Fibroblast of skin of abdomen (primary cell): ENCODE results near the gene B9D1.

Experiments used
- DNase-seq: peaks from one replicate; pipeline ENCODE4 v3.0.0-alpha.2; 2013

Gene B9D1

DNA sequence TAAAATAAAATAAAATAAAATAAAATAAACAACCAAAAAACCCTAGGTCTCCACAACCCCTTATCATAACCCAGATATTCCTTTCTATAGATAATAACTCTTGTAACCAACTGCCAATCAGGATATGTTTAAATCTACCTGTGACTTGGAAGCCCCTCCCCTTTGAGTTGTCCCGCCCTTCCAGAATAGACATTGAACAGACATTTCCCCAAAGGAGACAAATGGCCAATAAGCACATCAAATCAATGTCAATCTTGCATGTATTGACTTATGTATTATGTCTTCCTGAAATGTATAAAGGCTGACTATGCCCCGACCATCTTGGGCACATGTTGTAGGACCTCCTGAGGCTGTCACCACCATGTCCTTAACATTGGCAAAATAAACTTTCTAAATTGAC lies 14.3 kb upstream of the B9D1 start:
- DNase-seq = no peak

DNA sequence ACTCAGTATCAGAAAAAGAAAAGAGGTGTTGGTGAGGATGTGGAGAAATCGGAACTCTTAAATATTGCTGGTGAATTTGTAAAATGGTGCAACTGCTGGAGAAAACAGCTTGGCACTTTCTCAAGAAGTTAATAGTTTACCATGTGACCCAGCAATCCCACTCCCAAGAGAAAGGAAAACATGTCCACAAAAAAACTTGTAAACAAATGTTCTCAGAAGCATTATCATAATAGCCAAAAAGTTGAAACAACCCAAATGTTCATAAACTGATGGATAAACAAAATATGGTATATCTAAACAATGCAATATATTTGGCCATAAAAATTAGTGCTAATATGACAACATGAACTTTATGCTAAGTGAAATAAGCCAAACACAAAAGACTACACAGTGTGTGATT lies 13.2 kb upstream of the B9D1 start:
- no peak for DNase-seq

DNA sequence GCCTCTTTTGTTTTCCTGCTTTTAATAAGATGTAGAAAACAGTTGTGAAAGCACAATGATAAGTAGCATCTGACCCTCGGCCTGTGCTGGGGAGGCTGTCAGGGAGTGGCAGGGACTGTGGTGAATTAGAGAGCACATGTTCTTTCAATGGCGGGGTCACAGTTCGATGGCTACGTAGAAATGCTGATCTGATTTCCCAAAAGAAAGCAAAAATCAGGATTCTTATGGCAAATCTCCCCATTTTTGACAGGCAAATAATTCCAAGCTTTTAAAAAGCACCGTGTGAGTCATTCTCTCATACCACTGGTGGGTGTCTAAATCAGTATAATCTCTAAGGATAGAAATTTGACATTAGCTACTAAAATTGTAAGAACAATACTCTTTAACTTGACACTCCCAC lies 11.6 kb upstream of the B9D1 start:
- DNase-seq = no peak

DNA sequence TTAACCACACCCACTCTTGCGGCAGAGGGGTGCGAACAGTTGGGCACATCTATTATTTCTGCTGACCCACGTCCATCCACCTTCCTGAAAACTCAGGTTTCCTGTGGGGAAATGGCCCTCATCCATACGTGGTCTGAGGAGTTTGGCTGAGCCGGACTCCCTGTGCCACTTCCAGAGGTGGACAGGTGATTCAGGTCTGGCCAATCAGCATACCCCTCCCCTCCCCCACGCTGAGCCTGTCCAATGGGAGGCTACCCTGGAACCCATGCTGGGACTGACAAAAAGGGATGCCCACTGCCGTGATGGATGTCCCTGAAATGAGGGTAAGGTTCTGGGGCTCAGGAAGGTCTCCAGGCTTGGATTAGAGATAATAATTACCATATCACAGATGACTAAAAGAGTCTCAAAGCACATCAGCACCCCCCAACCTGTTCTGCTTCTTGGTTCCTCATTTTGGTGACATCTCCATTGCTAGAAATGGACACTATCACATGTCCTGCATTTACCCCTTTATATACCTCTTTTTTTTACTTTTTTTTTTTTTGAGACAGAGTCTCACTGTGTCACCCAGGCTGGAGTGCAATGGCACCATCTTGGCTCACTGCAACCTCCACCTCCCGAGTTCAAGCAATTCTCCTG lies 10.5 kb upstream of the B9D1 start:
- no peak for DNase-seq

DNA sequence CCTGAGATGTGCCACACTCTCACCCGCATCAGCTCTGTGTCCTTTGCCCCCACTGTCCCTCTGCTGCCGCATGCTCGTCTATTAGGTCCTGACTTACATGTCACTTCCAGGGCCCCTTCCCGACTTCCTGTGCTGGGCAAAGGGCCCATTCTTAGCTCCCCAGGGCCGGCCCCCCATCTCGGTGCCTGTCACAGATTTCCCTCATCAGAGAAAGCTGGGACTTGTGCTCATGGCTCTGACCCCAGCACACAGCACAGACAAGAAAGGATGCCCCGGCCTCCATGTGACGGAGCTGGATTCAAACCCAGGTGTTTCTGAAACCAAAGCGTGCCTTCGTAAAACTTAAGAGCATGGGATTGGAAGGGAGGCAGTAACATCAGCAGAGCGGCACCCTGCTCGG lies 9.9 kb upstream of the B9D1 start:
- no peak for DNase-seq

DNA sequence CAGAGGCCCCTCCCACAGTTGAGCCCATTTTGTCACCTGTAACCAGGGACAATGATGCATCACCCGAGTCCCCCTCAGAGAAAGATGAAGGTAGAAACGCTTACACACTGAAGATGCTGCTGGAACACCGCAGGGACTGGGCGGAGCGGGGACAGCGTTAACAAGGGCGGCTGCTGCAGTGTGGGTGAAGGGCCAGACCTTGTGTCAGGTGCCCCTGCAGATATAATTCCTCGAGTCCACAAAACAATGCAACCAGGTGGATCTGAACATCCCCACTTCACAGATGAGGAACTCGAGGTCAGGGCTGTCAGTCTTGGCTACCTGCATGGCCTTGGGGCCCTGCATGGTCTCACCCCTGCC lies 9.5 kb upstream of the B9D1 start:
- DNase-seq = no peak

DNA sequence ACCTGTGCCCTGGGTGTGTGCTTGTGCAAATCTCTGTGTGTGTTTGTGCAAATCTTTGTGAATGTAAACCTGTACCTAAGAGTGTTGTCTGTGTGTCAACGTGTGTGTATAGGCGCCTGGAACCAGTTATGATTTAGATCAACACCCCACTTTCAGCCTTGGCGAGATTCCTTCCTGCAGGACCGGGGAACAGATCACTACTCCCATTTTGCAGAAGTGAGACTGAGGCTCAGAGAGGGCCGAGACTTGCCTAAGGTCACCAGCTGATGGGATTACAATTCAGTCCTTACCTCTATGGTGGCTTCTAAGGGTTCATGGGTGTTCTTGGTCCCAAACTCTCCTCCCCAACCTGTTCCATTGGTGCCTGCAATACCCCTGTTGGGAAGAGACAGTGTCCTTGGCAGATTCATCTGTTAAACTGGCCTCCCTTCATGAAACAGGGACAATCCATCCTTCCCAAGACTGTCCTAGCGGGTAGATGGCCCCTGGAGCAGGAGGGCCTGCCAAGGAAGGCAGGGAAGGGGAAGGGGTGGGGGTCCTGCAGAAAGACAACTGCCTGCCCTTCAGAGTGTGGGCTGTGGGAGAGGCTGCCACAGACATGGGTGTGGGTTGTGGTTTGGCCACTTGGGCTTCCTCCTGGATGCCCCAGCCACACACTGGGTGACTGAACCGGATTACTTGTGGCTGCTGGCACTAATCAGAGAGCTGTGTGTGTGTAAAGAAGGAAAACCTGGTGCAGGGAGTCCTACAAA lies 8.9 kb upstream of the B9D1 start:
- DNase-seq = no peak

DNA sequence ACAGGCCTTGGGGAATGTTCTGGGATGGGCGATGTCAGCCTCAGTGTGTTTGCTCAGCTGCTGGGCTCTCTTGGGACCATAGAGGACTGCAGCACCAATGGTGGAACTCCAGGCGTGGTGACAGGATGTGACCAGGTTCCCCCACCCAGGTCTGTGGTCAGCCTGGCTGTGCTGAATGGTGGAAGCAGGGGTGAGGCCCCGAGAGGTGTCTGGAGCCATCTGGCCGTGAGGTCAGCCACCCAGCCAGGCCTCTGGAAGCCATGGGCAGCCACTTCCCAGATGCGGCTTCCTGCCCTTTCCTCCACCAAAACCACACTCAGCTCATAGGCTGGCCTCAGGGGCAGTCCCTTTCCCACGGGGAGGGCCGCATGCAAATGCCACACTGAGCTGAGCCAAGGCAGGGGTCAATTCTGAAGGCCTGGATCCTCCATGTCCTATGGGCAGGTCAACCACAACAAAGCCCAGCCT lies 8.0 kb upstream of the B9D1 start:
- DNase-seq = no peak

DNA sequence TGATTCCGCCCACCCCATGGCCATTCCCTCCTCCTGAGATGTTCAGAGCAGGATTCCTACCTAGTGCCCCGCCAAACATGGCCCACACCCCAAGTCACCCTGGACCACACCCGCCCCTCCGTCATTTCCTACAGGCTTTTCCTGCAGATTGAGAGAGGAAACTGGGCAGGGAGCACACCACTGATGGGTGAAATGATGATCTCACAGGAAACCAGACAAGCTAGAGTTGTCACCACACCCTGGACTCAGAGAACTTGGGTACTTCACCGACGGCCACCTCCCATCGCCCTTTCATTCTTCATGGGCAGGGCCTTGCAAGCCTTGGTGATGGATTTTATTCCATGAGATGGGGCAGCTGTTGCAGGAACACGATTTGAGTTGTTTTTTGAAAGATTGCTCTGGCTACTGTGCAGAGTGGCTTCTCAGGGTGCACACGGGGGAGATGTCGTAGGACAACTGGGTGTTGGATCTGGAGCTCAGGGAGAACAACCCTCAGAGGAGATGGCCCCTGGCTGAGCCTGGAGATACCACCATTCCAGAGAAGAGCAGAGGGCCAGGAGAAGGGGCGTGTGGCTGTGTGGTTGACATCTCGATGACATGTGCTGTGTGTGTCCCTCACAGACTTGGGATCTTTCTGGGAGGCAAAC lies 7.4 kb upstream of the B9D1 start:
- no peak for DNase-seq

DNA sequence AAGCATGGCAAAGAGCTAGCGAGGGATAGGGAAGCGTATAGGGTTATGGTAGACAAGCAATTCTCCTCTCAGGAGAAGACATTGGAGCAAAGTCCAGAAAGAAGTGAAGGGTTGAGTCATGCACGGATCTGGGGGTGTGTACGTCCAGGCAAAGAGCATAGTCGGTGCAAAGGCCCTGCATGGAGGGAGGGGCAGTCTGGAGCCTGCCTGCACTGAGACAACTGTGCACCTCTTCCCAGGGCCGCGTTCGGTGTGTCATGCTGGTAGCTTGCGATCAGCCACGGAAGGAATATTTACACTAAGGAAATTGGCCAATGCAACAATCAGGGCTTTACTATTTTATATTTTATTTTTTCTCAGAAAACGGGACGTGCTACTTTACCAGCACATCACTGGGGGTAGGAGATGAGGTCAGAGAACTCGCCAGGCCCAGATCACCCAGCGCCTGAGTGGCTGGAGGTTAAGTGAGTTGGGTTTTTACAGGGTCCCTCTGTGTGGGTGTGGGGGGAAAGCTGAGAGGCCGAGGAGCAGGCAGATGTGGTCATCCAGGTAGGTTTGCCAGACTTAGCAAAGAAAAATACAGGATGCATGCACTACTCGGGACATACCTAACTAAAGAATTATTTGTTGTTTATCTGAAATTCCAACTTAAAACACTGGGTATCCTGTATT lies 6.7 kb upstream of the B9D1 start:
- DNase-seq = no peak

DNA sequence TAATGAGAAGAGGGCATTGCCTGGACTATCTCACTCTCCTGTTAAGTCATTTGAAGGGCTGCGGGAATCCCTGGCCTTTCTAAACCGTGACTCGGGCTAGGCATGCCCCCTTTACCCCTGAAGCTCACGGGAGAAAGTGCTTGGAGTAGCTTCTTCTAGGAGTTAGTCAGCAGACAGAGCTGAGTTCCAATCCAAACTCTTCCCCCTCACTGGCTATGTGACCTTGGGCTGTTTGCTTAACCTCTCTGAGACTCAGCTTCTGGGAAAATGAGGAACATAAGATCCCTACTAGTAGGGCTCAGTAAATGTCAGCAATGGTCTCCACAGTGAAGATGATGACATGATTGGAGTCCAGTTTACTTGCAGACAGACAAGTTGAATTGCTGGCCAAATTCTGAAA lies 5.7 kb upstream of the B9D1 start:
- DNase-seq = no peak

DNA sequence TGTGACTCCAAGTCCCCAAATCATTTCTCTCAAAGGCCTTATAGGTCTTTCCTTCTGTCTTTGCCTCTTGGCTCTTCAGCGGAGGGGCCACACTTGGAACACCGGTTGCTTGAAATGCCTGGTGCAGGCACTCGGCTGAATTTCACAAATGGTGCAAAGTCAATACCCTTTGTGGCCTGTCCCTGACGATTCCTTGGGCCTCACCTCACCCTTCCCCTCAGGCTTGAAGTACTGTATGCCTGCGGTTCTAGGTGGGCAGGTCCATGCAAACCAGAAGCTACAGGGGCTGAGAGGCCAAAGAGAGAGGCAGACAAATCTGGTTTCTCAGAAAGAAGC lies 4.1 kb upstream of the B9D1 start:
- DNase-seq = no peak

DNA sequence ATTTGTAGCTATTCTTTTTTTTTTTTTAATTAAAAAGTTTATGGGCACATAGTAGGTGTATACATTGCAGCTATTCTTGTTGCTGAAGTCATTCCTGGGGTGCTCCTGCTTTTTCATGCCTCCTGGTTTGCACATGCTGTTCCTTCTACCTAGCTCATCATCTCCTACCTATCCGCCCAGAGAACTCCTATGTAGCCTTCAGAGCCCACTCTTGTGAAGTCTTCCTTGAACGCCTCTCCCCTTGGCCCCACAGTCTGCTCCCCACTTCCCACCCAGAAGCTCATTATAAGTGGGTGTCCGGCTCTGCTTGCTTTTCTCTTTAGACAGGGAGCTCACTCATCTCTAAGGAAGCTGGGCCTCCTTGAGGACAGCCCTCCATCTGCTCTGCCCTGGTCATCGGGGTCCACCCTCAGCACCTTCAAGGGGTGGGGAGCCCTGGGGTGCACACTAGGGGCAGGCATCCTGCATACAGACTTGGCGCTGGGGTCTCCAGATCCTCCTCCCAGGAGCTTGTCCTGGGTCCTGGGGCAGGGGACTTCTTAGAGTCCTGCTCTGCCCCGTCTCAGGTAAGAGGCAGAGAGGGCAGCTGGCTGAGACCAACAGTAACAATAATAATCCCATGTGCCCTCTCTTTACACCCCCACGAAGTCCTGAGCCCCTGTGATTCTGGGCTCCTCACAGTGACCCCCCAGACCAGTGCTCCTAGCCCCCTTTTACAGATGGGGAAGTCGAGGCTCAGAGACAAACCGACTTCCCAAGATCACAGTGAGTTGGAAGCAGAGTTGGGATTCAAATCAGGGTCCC lies 3.5 kb upstream of the B9D1 start:
- no peak for DNase-seq

DNA sequence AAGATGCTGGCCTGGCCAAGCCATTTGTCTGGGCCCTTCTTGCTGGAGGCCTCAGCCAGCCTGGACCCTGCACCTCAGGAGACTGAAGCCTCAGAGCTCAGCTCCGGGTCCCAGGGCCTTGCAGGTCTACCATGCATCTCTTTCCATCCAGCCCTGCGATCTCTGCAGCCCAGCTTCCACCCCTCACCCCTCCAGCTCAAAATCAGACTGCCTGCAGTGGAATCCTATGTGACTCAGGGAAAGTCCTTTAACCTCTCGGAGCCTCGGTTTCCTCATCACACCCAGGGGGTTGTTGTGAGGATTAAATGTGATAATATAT lies 2.9 kb upstream of the B9D1 start:
- no peak for DNase-seq

DNA sequence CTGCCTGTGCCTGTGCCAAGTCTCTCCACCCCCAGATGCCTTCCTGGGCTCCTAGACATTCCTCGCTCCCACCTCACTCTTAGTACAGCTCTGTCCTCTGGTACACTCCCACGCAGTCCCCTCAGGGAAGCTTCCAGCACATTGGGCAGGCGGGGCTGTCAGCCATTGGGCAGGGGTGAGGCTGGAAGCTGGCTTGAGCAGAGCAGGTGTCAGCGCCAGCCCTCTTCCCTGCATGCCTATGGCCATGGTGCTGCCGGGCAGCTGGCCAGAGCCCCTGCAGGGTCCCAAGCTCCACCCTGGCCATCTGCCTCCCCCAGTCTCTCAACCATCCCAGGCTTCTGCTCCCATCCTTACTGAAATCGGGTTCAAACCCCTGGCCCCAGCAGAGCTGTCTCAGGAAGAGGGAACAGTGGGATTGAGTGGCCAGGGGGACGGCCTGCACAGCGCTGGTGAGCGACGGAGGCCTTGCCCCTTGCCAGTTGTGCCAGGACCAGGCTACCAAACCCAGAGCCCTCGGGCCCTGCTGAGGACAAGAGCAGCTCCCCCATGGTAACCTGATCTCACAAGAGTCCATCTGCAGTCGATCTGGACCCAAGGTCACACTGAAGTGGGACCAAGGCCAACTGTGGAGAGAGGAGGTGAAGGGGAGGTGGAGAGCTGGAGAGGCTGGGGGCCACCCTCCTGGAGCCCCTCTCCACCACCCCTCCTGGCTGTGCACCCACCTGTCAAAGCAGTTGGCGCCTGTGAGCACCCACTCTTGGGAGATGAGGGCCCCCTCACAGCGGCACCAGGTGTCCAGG lies 2.4 kb upstream of the B9D1 start:
- no peak for DNase-seq

DNA sequence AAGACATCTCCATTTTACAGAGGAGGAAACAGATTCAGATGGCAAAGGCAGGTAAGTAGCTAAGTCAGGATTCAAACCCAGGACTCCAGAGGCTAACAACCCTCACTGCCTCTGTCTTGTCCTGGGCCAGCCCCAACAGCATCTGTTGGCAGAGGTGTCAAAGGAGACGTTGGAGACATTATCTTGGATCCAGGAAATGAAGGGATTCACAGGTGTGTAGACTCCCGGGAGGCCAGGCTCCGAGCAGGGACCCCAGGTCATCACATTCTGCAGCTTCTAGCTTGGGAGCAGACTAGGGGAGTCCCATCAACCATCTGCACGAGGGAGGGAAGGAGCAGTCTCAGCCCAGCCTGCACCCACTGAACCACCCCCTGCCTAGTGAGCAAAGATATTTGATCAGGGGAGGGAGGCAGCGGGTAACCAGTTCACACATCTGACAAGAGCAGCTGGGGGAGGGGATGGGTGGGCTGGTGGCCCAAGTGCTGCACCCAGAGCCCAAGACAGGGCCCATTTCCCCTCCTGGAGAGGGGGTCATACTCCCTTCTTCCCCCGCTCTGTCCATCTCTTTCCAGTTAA lies 1.0 kb upstream of the B9D1 start:
- DNase-seq = no peak

DNA sequence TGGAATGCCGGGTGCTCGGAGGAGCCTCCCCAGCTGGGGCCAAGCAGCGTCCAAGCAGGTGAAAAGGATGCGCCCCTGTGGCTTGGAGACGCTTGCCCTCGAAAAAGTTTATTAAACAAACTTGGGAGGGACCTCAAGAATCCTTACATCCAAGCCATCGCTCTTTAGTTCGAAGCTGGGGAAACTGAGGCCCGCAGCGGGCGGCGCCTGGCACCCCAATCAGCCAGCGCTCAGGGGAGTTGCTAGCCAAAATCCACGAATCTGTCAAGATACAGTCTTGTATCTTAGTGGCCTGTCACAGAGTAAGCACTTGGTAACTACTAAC lies 553 bp upstream of the B9D1 start:
- DNase-seq = no peak

DNA sequence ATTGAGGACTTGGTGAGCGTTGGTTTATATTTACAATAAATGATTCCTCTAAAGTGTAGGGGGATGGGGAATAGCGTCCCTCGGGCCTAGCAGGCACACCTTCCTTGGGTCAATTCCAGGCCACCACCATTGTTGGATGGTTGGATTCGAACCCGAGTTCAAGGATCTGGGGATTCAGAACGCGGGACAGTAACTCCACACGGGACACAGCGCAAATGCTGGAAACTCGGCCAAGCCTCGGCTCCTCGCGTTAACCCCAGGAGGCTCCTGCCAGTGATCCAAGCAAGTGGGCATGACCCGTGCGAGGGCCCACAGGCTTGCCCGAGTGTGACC lies 613 bp downstream of the B9D1 start:
- no peak for DNase-seq

DNA sequence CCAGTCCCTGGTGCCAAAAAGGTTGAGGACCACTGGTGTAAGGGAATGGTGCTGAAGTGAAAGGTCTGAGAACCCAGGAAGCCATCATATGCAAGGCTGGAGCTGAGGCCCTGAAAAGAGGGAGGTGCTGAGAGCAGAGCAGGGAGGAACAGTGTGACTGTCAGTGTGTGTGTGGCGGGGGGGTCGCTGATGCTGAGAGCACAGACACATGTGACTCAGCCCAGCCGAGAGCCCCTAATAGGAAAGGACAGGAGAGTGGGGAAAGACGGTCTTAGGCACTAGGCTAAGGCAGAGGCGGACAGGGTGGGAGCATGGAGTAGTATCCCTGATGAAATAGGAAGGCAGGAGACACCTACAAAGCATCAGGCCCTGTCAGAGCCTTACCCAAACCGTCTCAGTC lies 1.2 kb downstream of the B9D1 start:
- no peak for DNase-seq

DNA sequence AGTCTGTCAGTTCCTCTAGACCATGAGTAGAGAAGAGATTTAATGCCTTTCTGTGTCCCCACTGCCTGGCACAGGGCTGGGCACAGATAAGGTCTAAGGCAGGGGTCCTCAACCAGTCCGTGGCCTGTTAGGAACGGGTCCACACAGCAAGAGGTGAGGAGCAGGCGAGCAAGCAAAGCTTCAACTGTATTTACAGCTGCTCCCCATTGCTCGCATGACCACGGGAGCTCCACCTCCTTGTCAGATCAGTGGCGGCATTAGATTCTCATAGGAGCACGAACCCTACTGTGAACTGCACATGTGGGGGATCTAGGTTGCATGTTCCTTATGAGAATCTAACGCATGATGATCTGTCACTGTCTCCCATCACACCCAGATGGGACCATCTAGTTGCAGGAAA lies 1.8 kb downstream of the B9D1 start:
- no peak for DNase-seq

DNA sequence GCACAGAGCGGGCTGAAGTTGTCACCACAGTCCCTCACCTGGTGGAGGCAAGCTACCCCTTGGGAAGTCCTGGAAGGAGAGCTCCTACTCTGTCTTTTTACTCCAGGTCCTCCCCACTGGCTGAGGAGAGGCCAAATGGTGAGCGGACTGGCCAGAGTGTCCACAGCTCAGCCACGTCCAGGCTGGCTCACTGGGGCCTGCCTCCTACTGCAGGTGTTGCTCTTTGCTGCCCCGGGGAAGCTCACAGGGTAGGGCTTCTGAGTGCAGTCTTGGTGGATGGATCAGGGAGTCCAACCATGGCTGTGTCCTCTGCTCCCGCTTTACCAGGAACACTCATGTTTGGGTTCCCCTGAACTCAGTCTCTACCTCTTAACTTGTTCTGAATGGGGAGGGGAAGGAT lies 2.7 kb downstream of the B9D1 start:
- DNase-seq = no peak

DNA sequence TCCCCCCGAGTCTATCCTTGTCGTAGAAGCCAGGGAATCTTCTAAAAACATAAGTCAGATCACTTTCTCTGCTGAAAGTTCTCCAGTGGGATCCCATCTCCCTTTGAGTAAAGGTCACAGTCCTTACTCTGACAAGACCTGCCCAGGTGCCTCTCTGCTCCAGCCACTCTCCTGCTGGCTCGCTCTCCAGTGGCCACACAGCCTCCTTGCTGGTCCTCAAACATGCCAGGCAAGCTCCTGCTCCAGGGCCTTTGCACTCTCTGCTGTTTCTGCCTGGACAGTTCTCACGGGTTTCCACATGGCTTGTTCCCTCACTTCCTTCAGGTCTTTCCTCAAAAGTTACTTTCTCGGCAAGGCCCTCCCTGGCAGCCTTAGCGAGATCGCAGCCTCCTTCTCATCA lies 3.4 kb downstream of the B9D1 start:
- no peak for DNase-seq
